Heart left ventricle (tissue), 13 donors: ENCODE results near the gene MGMT.

Source experiments
- POLR2A ChIP-seq, 2 donors: fragments of 450-650 bp; IDR thresholded peaks; one replicate each; pipeline ENCODE4 v1.6.1; 2017; ENCODE audit warnings: antibody characterized with exemption in 2 of 2, mild to moderate bottlenecking in 2 of 2, moderate library complexity in 2 of 2
- TF ChIP-seq, protein P1 (sequence below), 12 donors: fragments of 200-600 bp; sonication (generic) in 4 of 12; IDR thresholded peaks; one replicate each; pipeline versions ENCODE4 v1.5.0 to v1.8.0; 2018 to 2022; ENCODE audit warnings: antibody characterized with exemption in 12 of 12, mild to moderate bottlenecking in 5 of 12
- donor health status: ischemic (EF 13 %, LVEDD 7.1; RV severe dilation, severe dysfunction).
- donor health status: DM: no; HTN: yes; CAD: no.
- donor health status: DM: no; HTN: no; CAD: no.
- donor health status: ischemic (EF 25% LVEDD 6.9; RV normal size, moderate dysfunction).
- donor health status: ischemic (EF 25% LVEDD 5.7; RV mildly dilated, moderate dysfunction).
- donor health status: ischemic (EF 35%, LVEDD 5.7; RV mildly dilated, moderate dysfunction).
- donor health status: nonischemic (EF 11% LVEDD 7.7; RV severe dilation, severe dysfunction).
- donor health status: DM: yes; HTN: yes; CAD: no.
- donor health status: PGD.
- donor health status: ischemic (EF 29% LVEDD 5.4; RV normal size, mild dysfunction).
- donor health status: nonischemic (EF 23%, LVEDD 6.1; RV moderate dilation, normal function).

DNA sequence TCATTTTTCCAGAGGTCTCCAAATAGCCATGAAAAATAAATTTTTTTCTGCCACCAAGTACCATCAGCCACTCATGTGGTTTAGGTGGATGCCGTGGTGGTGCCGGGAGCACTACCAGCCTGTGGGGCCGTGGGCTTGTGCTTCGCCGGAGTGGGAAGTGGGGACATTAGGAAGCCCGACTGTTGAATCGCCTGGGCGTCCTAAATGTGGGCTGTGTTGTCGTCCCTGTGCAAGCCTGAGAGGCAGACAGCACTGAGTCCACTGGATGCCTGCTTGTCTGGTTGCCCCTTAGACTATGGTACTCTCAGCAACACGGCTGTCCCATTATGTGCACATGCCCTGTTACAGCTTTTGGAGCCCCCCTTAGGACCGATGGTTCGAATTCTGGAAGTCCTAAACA lies 59.9 kb downstream of the MGMT start:
- TF ChIP-seq, protein P1, sequence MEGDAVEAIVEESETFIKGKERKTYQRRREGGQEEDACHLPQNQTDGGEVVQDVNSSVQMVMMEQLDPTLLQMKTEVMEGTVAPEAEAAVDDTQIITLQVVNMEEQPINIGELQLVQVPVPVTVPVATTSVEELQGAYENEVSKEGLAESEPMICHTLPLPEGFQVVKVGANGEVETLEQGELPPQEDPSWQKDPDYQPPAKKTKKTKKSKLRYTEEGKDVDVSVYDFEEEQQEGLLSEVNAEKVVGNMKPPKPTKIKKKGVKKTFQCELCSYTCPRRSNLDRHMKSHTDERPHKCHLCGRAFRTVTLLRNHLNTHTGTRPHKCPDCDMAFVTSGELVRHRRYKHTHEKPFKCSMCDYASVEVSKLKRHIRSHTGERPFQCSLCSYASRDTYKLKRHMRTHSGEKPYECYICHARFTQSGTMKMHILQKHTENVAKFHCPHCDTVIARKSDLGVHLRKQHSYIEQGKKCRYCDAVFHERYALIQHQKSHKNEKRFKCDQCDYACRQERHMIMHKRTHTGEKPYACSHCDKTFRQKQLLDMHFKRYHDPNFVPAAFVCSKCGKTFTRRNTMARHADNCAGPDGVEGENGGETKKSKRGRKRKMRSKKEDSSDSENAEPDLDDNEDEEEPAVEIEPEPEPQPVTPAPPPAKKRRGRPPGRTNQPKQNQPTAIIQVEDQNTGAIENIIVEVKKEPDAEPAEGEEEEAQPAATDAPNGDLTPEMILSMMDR (IDR thresholded peaks at IDR 0.05): no peak
- TF ChIP-seq POLR2A (IDR thresholded peaks at IDR 0.05): no peak
